Retina (tissue), 1 donor: Measurements from ENCODE around the gene TSPEAR.

Experiments
- DNase-seq: peaks from one replicate; pipeline ENCODE4 v3.0.0-alpha.2; 2016

The TSPEAR gene

GRCh38 chr21:44478124-44478800 is 233.1 kb downstream of the TSPEAR start:
- no peak for DNase-seq

GRCh38 chr21:44477712-44478111 is 233.7 kb downstream of the TSPEAR start:
- no peak for DNase-seq

- DNase-seq: no peak
These were observed 234.2 kb downstream of the TSPEAR start for GRCh38 chr21:44477131-44477530.

- DNase-seq: no peak
These were observed 236.0 kb downstream of the TSPEAR start for GRCh38 chr21:44475266-44475845.

- DNase-seq: no peak
These were observed 237.3 kb downstream of the TSPEAR start for GRCh38 chr21:44473915-44474555.

GRCh38 chr21:44471996-44472395 is 239.4 kb downstream of the TSPEAR start:
- no peak for DNase-seq

GRCh38 chr21:44471341-44471740 is 240.0 kb downstream of the TSPEAR start:
- DNase-seq: no peak

GRCh38 chr21:44467859-44468195 is 243.5 kb downstream of the TSPEAR start:
- DNase-seq: no peak

- no peak for DNase-seq
These were observed 244.1 kb downstream of the TSPEAR start for GRCh38 chr21:44466996-44467858.

- DNase-seq: no peak
These were observed 244.9 kb downstream of the TSPEAR start for GRCh38 chr21:44466351-44466954.

- no peak for DNase-seq
These were observed 247.0 kb downstream of the TSPEAR start for GRCh38 chr21:44464351-44464750.

GRCh38 chr21:44463724-44464123 is 247.6 kb downstream of the TSPEAR start:
- peak; percentile 58 for DNase-seq

- no peak for DNase-seq
These were observed 248.6 kb downstream of the TSPEAR start for GRCh38 chr21:44462834-44463200.

GRCh38 chr21:44462086-44462833 is 249.1 kb downstream of the TSPEAR start:
- no peak for DNase-seq

- DNase-seq: no peak
These were observed 249.8 kb downstream of the TSPEAR start for GRCh38 chr21:44461464-44462001.

GRCh38 chr21:44461005-44461404 is 250.4 kb downstream of the TSPEAR start:
- DNase-seq: no peak

- no peak for DNase-seq
These were observed 251.0 kb downstream of the TSPEAR start for GRCh38 chr21:44460441-44460755.

- DNase-seq: no peak
These were observed 251.5 kb downstream of the TSPEAR start for GRCh38 chr21:44459712-44460440.

- no peak for DNase-seq
These were observed 252.2 kb downstream of the TSPEAR start for GRCh38 chr21:44458971-44459711.

GRCh38 chr21:44456915-44457736 is 254.2 kb downstream of the TSPEAR start:
- DNase-seq: no peak
